Epithelial cell of esophagus (primary cell): ENCODE measurements around the gene DNAH9.

Experiments used
- DNase-seq: peaks from one replicate; pipeline ENCODE4 v3.0.0; 2010; ENCODE audit warnings: low read depth
- H3K4me3 ChIP-seq: 2 replicates; pipeline ENCODE4 v1.5.1; 2011; ENCODE audit warnings: mild to moderate bottlenecking, low read length, control low read depth
- CTCF ChIP-seq: IDR thresholded peaks from 2 replicates; pipeline ENCODE4 v1.5.1; 2011; ENCODE audit warnings: low read depth, mild to moderate bottlenecking, low read length, control low read depth, inconsistent platforms; ENCODE audit not compliant: insufficient read depth; ENCODE audit errors: missing control alignments

DNAH9 gene

GRCh38 chr17:11813871-11814270, 215.6 kb downstream of the DNAH9 start:
- H3K4me3 ChIP-seq: no peak overlapping the region
- DNase-seq: no peak
- no peak for TF ChIP-seq CTCF

GRCh38 chr17:11814655-11815262, 216.5 kb downstream of the DNAH9 start:
- TF ChIP-seq CTCF: no peak
- no peak overlapping the region for H3K4me3 ChIP-seq
- DNase-seq: no peak

- TF ChIP-seq CTCF: no peak
- no peak overlapping the region for H3K4me3 ChIP-seq
- no peak for DNase-seq
Observed at GRCh38 chr17:11816409-11816808, 218.1 kb downstream of the DNAH9 start.

GRCh38 chr17:11823862-11824261, 225.6 kb downstream of the DNAH9 start:
- no peak for DNase-seq
- no peak overlapping the region for H3K4me3 ChIP-seq
- TF ChIP-seq CTCF: no peak

GRCh38 chr17:11825572-11826209, 227.4 kb downstream of the DNAH9 start:
- no peak overlapping the region for H3K4me3 ChIP-seq
- TF ChIP-seq CTCF: no peak
- no peak for DNase-seq

GRCh38 chr17:11832401-11833137, 234.3 kb downstream of the DNAH9 start:
- no peak for TF ChIP-seq CTCF

More at GRCh38 chr17:11832401-11833137, 234.3 kb downstream of the DNAH9 start:
- no peak overlapping the region for H3K4me3 ChIP-seq
- DNase-seq: no peak
